Stomach smooth muscle (tissue), 2 donors: ENCODE measurements around the gene DOCK4.

Experiments
- H3K27ac ChIP-seq: one replicate; pipeline ENCODE4 v1.7.0; 2013; ENCODE audit warnings: mild to moderate bottlenecking, low read length, inconsistent platforms
- H3K27me3 ChIP-seq, 2 donors: one replicate each; pipeline ENCODE4 v1.7.0; 2013; ENCODE audit warnings: low read length in 2 of 2; ENCODE audit not compliant: insufficient read depth in 2 of 2, control insufficient read depth in 1 of 2
- H3K36me3 ChIP-seq, 2 donors: one replicate each; pipeline ENCODE4 v1.7.0; 2013; ENCODE audit warnings: low read length in 2 of 2; ENCODE audit not compliant: control insufficient read depth in 2 of 2, insufficient read depth in 2 of 2
- H3K4me1 ChIP-seq: one replicate; pipeline ENCODE4 v1.7.0; 2013; ENCODE audit warnings: low read length; ENCODE audit not compliant: control insufficient read depth, insufficient read depth
- H3K4me3 ChIP-seq, 2 donors: one replicate each; pipeline ENCODE4 v1.7.0; 2013; ENCODE audit warnings: low read length in 2 of 2
- H3K9ac ChIP-seq, 2 donors: one replicate each; pipeline ENCODE4 v1.7.0; 2013; ENCODE audit warnings: low read length in 2 of 2, mild to moderate bottlenecking in 1 of 2
- H3K9me3 ChIP-seq, 2 donors: one replicate each; pipeline ENCODE4 v1.7.0; 2013; ENCODE audit warnings: low read length in 2 of 2; ENCODE audit not compliant: control insufficient read depth in 2 of 2
- donor health status: healthy.
- donor health status: Pancreatic carcinoma.

DOCK4 gene

DNA sequence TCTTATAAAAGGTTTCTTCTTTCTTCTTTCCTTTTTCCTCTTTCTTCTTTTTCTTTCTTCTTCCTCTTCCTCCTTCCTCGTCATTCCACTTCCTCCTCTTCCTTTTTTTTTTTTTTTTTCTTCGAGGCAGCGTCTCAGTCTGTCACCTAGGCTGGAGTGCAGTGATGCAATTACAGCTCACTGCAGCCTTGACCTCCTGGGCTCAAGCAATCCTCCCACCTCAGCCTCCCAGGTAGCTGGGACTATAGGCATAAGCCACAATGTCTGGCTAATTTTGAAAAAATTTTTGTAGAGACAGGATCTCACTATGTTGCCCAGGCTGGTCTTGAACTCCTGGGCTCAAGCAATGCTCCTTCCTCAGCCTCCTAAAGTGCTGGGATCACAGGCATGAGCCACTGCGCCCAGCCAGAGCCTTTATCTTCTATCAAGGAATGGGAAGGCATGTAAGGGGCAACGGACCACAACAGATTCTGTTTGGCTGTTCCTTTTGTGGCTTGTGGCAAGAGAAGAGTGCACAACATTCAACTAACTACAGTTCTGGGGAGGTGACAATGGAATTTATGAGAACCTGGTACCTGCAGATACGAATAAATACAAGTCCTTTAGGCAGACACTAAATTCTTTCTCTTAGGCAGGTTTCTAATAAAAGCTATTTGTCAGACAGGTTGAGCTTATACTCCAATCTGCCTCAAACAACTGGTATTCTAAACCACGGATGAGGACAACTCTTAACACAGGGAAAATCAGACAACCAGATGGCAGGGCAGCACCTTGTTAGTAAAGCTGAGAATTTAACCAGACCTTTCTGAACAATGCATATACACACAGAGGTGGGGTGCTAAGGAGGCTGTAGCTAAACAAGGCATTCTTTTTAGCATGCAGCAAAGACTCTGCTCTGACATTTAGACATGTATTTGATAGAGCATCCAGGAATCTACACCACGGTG is 100.3 kb downstream of the DOCK4 start:
- no peak overlapping the region for H3K27ac ChIP-seq
- no peak overlapping the region for H3K9ac ChIP-seq
- peaks cover 6% of the 10 kb centered on the region for H3K4me1 ChIP-seq
- H3K4me3 ChIP-seq = no peak overlapping the region
- H3K27me3 ChIP-seq = no peaks in the 10 kb centered on the region
- no peaks in the 10 kb centered on the region for H3K9me3 ChIP-seq
- no peaks in the 10 kb centered on the region for H3K36me3 ChIP-seq

- Histone ChIP-seq H3K4me1 (peaks cover 4% of the 10 kb centered on the region), H3K36me3 (no peaks in the 10 kb centered on the region), H3K27me3 (no peaks in the 10 kb centered on the region), H3K9ac (no peak overlapping the region), H3K4me3 (no peak overlapping the region), H3K27ac (no peak overlapping the region), H3K9me3 (no peaks in the 10 kb centered on the region)
Measured at GRCh38 chr7:112104120-112104519, 102.1 kb downstream of the DOCK4 start.

DNA sequence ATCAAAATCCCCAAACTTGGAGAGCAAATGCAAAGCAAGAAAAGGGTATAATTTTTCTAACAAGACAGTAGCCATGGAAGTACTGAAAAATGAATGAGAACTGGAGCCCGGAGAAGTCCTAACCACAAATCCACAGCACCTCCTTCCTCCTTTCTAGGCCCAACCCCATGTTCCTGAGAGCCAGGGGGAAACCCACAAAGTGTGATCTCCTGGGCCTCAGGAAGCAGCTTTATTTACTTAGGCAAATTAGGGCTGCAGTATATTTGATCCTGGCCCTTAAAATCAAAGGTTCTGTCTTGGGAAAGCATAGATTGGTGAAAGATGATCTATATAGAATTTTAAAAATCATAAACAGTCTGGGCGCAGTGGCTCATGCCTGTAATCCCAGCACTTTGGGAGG is 103.0 kb downstream of the DOCK4 start:
- no peak overlapping the region for H3K9ac ChIP-seq
- H3K27ac ChIP-seq = no peak overlapping the region
- H3K27me3 ChIP-seq = no peaks in the 10 kb centered on the region
- H3K36me3 ChIP-seq = no peaks in the 10 kb centered on the region
- H3K4me1 ChIP-seq = no peaks in the 10 kb centered on the region
- H3K9me3 ChIP-seq = no peaks in the 10 kb centered on the region
- no peak overlapping the region for H3K4me3 ChIP-seq

DNA sequence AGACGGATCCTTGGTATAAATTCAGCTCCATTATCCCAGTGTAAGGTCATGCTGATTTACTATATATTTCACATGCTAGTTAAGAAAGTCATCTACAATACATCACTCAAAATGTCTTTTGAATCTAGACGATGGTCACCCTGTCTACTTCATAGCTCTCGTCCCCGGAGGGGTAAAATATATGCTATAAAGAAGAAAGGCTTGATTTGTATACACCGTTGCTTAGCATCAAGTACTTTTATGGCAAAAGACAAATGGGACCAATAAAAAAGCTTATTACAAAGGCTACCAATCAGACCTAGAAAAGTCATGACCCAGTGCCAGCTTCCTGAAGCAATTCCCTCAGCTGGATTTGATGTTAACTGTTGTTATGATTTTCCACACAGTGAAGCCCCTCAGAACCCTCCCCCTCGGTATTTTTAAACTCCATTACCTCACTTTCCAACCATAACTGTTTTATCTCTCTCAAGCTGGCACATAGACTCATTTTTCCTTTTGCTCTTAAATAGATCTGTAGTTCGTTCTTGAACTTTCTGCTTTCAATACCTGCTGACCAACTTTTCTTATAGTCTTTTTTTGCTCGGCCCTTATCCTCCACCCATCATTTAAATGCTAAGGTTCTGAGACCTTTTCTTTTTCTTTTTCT is 104.9 kb downstream of the DOCK4 start:
- no peak overlapping the region for H3K4me3 ChIP-seq
- H3K36me3 ChIP-seq = no peaks in the 10 kb centered on the region
- no peaks in the 10 kb centered on the region for H3K27me3 ChIP-seq
- no peak overlapping the region for H3K27ac ChIP-seq
- H3K9ac ChIP-seq = no peak overlapping the region
- H3K4me1 ChIP-seq = no peaks in the 10 kb centered on the region
- no peaks in the 10 kb centered on the region for H3K9me3 ChIP-seq

GRCh38 chr7:112097524-112097923 is 108.7 kb downstream of the DOCK4 start:
- no peaks in the 10 kb centered on the region for H3K4me1 ChIP-seq
- H3K36me3 ChIP-seq = no peaks in the 10 kb centered on the region
- no peak overlapping the region for H3K27ac ChIP-seq
- no peaks in the 10 kb centered on the region for H3K27me3 ChIP-seq
- no peak overlapping the region for H3K9ac ChIP-seq
- no peaks in the 10 kb centered on the region for H3K9me3 ChIP-seq
- no peak overlapping the region for H3K4me3 ChIP-seq

DNA sequence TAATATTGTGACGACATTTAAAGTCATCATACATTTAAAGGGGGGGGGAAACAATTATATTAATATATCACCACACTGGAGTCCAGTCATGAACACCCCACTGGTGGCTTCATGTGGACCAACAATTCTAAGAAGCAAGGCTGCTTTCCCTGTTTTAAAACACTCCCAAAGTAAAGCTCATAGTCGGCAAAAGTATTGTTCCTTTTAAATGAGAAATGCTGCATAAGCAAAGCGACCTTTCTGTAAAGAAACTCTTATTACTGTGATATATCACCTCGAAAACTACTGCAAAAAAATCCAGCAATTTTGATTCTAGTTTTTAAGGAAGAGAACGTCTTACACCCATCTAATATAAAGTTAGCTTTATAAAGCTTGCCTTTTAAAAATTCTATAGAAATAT is 112.8 kb downstream of the DOCK4 start:
- H3K4me1 ChIP-seq = no peaks in the 10 kb centered on the region
- H3K27me3 ChIP-seq = no peaks in the 10 kb centered on the region
- H3K36me3 ChIP-seq = no peaks in the 10 kb centered on the region
- H3K27ac ChIP-seq = no peak overlapping the region
- no peak overlapping the region for H3K9ac ChIP-seq
- H3K4me3 ChIP-seq = no peak overlapping the region
- H3K9me3 ChIP-seq = no peaks in the 10 kb centered on the region

- Histone ChIP-seq H3K4me1 (no peaks in the 10 kb centered on the region), H3K27ac (no peak overlapping the region)
Measured at GRCh38 chr7:112092709-112093395, 113.3 kb downstream of the DOCK4 start.

DNA sequence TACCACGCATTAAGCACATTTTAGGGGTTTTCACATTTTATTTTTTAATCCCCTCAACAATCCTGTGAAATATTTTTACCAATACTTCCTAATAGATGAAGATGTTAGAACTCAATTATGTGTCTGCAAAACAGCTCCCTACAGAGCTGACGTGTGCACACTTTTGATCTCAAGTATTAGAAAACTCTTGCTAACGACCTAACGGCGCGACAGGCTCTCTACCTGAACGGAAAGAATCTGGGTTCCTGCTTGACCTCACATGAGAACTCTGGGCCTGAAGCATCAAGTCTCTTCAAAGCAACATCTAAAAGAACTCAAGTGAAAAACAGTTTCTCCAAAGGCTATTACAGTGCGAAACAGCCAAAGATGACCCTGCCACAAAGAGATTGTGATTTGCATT is 113.9 kb downstream of the DOCK4 start:
- Histone ChIP-seq H3K4me3 (no peak overlapping the region), H3K27ac (no peak overlapping the region), H3K9ac (no peak overlapping the region), H3K9me3 (no peaks in the 10 kb centered on the region), H3K27me3 (no peaks in the 10 kb centered on the region), H3K36me3 (no peaks in the 10 kb centered on the region), H3K4me1 (no peaks in the 10 kb centered on the region)

More at GRCh38 chr7:112092709-112093395, 113.3 kb downstream of the DOCK4 start:
- Histone ChIP-seq H3K27me3 (no peaks in the 10 kb centered on the region), H3K4me3 (no peak overlapping the region), H3K9ac (no peak overlapping the region), H3K9me3 (no peaks in the 10 kb centered on the region), H3K36me3 (no peaks in the 10 kb centered on the region)

DNA sequence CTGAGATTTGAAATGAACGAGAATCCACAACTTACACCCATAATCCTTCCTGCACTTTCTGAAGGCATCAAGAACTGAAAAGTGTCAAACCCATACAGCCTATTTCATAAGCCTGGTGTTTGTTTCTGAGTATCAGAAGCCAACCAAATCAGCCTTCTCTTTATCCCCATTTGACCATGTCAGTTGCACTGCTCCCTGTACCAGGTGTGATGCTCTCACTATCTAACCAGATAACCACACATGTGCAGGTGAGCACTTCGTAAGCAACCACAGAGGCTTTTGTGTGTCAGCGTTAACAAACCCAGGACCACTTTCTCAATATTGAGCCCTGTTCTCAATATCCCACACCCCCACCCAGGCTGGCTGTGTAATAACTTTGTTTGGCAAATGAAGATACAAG is 114.4 kb downstream of the DOCK4 start:
- Histone ChIP-seq H3K9ac (no peak overlapping the region), H3K36me3 (no peaks in the 10 kb centered on the region), H3K4me1 (no peaks in the 10 kb centered on the region), H3K9me3 (no peaks in the 10 kb centered on the region), H3K27me3 (no peaks in the 10 kb centered on the region), H3K4me3 (no peak overlapping the region), H3K27ac (no peak overlapping the region)

DNA sequence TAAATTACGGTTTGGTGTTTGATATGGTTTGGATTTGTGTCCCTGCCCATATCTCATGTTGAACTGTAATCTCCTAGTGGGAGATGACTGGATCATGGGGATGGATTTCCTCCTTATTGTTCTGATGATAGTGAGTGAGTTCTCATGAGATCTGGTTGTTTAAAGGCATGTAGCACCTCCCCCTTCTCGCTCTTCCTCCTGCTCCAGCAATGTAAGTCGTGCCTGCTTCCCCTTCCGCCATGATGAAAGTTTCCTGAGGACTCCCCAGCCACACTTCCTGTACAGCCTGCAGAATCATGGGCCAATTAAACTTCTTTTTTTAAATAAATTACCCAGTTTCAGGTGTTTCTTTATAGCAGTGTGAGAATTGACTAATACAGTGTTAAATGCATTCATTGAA is 116.6 kb downstream of the DOCK4 start:
- Histone ChIP-seq H3K4me1 (no peaks in the 10 kb centered on the region), H3K4me3 (no peak overlapping the region), H3K9me3 (no peaks in the 10 kb centered on the region), H3K9ac (no peak overlapping the region), H3K27ac (no peak overlapping the region), H3K27me3 (no peaks in the 10 kb centered on the region), H3K36me3 (no peaks in the 10 kb centered on the region)
